ENCODE data around the gene OCA2.

OCA2 gene

GRCh38 chr15:28114114-28114455 is 15.0 kb upstream of the OCA2 start:
- H3K27me3 ChIP-seq (ENCODE audit: insufficient read depth, poor library complexity, severe bottlenecking): no peaks in the 10 kb centered on the region
- TF ChIP-seq GABPA (IDR thresholded peaks at IDR 0.05; ENCODE audit: low read depth) (no peak), SPI1 (IDR thresholded peaks at IDR 0.05; ENCODE audit: borderline replicate concordance, low read depth) (no peak)
- no peak overlapping the region for H3K27ac ChIP-seq (replicated peaks)
- H3K4me3 ChIP-seq (replicated peaks; ENCODE audit: insufficient read depth, low read length): no peak overlapping the region
- no peak for DNase-seq (ENCODE audit: low read depth in 1 of 2, low spot score in 1 of 2)

GRCh38 chr15:28113394-28114113 is 14.4 kb upstream of the OCA2 start:
- Histone ChIP-seq H3K4me3 (replicated peaks; ENCODE audit: insufficient read depth, low read length) (no peak overlapping the region), H3K27me3 (ENCODE audit: insufficient read depth, poor library complexity, severe bottlenecking) (no peaks in the 10 kb centered on the region), H3K27ac (replicated peaks) (no peak overlapping the region)
- DNase-seq (ENCODE audit: low read depth in 1 of 2, low spot score in 1 of 2): no peak
- no peak for TF ChIP-seq POLR2AphosphoS5 (IDR thresholded peaks at IDR 0.05; ENCODE audit: low read depth)
- no peak for TF ChIP-seq SPI1 (IDR thresholded peaks at IDR 0.05; ENCODE audit: borderline replicate concordance, low read depth)
- TF ChIP-seq GABPA (IDR thresholded peaks at IDR 0.05; ENCODE audit: low read depth): no peak
- no peak for TF ChIP-seq REST (IDR thresholded peaks at IDR 0.05; ENCODE audit: insufficient replicate concordance, low read depth)
- no peak for TF ChIP-seq CTCF (IDR thresholded peaks at IDR 0.05; ENCODE audit: insufficient read depth, low read length)

GRCh38 chr15:28112962-28113361 is 13.8 kb upstream of the OCA2 start:
- TF ChIP-seq POLR2AphosphoS5 (IDR thresholded peaks at IDR 0.05; ENCODE audit: low read depth) (no peak), GABPA (IDR thresholded peaks at IDR 0.05; ENCODE audit: low read depth) (no peak), SPI1 (IDR thresholded peaks at IDR 0.05; ENCODE audit: borderline replicate concordance, low read depth) (no peak), CTCF (IDR thresholded peaks at IDR 0.05; ENCODE audit: insufficient read depth, low read length) (no peak), REST (IDR thresholded peaks at IDR 0.05; ENCODE audit: insufficient replicate concordance, low read depth) (no peak)
- Histone ChIP-seq H3K27me3 (ENCODE audit: insufficient read depth, poor library complexity, severe bottlenecking) (peaks cover under 1% of the 10 kb centered on the region), H3K27ac (replicated peaks) (no peak overlapping the region), H3K4me3 (replicated peaks; ENCODE audit: insufficient read depth, low read length) (no peak overlapping the region)
- DNase-seq (ENCODE audit: low read depth in 1 of 2, low spot score in 1 of 2): no peak

GRCh38 chr15:28112101-28112760 is 13.1 kb upstream of the OCA2 start:
- no peak for DNase-seq (ENCODE audit: low read depth in 1 of 2, low spot score in 1 of 2)
- H3K4me3 ChIP-seq (replicated peaks; ENCODE audit: insufficient read depth, low read length): no peak overlapping the region
- H3K27me3 ChIP-seq (ENCODE audit: insufficient read depth, poor library complexity, severe bottlenecking): peaks cover 8% of the 10 kb centered on the region
- TF ChIP-seq POLR2AphosphoS5 (IDR thresholded peaks at IDR 0.05; ENCODE audit: low read depth): no peak
- TF ChIP-seq REST (IDR thresholded peaks at IDR 0.05; ENCODE audit: insufficient replicate concordance, low read depth): no peak
- no peak for TF ChIP-seq SPI1 (IDR thresholded peaks at IDR 0.05; ENCODE audit: borderline replicate concordance, low read depth)
- no peak for TF ChIP-seq GABPA (IDR thresholded peaks at IDR 0.05; ENCODE audit: low read depth)
- no peak for TF ChIP-seq CTCF (IDR thresholded peaks at IDR 0.05; ENCODE audit: insufficient read depth, low read length)
- H3K27ac ChIP-seq (replicated peaks): no peak overlapping the region

All from HL-60 (cell line).